Measurements from ENCODE around the gene GBX1. TPM values are rescaled to one million over a fixed set of nuclear protein-coding genes. Genes with fewer than 3 reads are reported as not detected.
A peak's percentile ranks its signal among the peaks of the same experiment; 100 is the strongest.

GBX1 gene
- not detected for total RNA-seq
- polyA plus RNA-seq, result not detected

DNA sequence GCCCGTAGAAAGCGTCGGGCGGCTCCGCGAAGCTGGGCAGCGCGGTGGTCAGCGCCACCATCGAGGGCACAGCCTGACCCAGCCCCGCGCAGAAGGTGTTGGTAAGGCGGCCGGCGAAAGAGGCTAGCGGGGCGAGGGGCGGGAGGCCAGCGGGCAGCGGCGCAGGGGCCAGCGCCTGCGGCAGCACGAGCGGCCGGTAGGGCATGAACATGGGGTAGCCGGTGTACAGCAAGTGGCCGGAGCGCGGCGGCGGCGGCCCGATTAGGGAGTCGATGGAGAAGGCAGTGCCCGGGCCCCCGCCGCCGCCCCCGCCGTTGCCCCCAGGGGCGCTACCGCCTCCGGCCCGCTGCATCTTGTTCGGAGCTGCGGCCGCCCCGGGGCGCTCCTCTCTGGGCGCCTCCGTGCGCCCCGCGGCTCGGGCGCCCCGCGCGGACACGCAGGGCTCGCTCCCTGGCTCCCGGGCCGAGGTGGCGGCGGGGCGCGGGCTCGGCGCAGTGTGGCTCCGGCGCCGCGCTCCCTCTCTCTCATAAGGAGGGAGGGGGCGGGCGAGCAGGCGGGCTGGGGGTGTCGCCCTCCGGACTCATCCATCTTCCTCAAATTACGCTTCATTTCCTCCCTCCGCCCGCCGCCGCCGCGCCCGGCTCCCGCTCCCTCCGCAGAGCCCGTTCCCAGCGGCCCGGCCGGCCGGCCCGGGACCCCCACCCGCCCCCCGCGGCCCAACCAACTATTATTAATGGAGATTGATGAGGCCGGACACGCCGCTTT is at the start of gene GBX1:
TSS of gene GBX1 (minus strand) at position 498 of the 765 bp plus-strand sequence. CDS start at position 352, 146 bp downstream.
- Mint-ChIP-seq H3K36me3 (no peaks in the 10 kb centered on the region), H3K9me3 (no peaks in the 10 kb centered on the region), H3K4me1 (peaks cover 9 to 11% (median 9%) of the 10 kb centered on the region in 3 donors), H3K27ac (peak within 1 kb of the TSS in 2 of 8 donors; percentile 5 to 24), H3K4me3 (peak within 1 kb of the TSS; percentile 73 to 91 (median 79)), H3K27me3 (peaks cover 28 to 32% of the 10 kb centered on the region in 2 donors)
- H3K4me1 ChIP-seq (ENCODE audit: insufficient read depth, low read length), result peaks cover 5% of the 10 kb centered on the region
- DNase-seq, result no peak
- H3K27me3 ChIP-seq (ENCODE audit: insufficient read depth, low read length, poor library complexity, severe bottlenecking), result peaks cover 34% of the 10 kb centered on the region
- no peaks in the 10 kb centered on the region for H3K36me3 ChIP-seq (ENCODE audit: insufficient read depth, low read length)
- no peaks in the 10 kb centered on the region for H3K9me3 ChIP-seq (ENCODE audit: low read length)
- CTCF ChIA-PET, result interaction anchor here (0.9 to 3.3 kb wide), 10 partner anchors 8 to 269 kb away, joined by 3 to 12 read pairs (median 4); partner anchors contain the start of gene CHPF2
- H3K4me3 ChIP-seq (ENCODE audit: low read length), result no peak within 1 kb of the TSS
- no peak within 1 kb of the TSS for H3K27ac ChIP-seq (ENCODE audit: low read depth, low read length)
- POLR2A ChIA-PET, result no interaction called here

GRCh38 chr7:151215396-151215795 is 47.9 kb upstream of the GBX1 start:
- Mint-ChIP-seq H3K27ac (peak overlapping the region in 4 of 8 donors; percentile 16 to 91 (median 62)), H3K36me3 (peaks cover 25 to 86% (median 29%) of the 10 kb centered on the region in 3 donors), H3K4me3 (no peak overlapping the region), H3K4me1 (peaks cover 0 to under 1% (median 0%) of the 10 kb centered on the region in 3 donors), H3K27me3 (peaks cover 0 to 2% of the 10 kb centered on the region in 2 donors), H3K9me3 (no peaks in the 10 kb centered on the region)
- DNase-seq, result no peak
- CTCF ChIA-PET, result no interaction called here
- H3K27me3 ChIP-seq (ENCODE audit: insufficient read depth, low read length, poor library complexity, severe bottlenecking), result no peaks in the 10 kb centered on the region
- H3K9me3 ChIP-seq (ENCODE audit: low read length), result no peaks in the 10 kb centered on the region
- peaks cover 54% of the 10 kb centered on the region for H3K36me3 ChIP-seq (ENCODE audit: insufficient read depth, low read length)
- H3K4me1 ChIP-seq (ENCODE audit: insufficient read depth, low read length), result no peaks in the 10 kb centered on the region
- H3K4me3 ChIP-seq (ENCODE audit: low read length), result no peak overlapping the region
- POLR2A ChIA-PET, result no interaction called here
- no peak overlapping the region for H3K27ac ChIP-seq (ENCODE audit: low read depth, low read length)

DNA sequence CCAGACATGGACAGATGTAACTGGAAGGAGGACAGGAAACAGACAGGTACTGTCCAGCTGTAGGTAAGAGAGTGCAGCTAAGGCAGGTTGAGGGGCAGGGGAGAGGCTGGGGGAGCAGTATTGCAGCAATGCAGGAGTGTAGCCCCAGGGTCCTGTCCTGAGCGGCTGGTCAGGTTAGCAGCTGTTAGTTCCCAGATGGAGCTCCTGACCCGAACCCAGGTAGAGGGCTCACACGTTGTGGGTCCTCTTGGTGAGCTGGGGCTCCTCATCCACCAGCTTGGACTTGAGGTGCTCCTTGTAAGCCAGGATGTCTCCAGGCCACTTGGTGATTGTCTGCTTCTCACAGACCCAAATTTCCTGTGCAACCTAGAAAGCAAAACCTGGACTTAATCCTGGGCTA is 46.3 kb upstream of the GBX1 start:
- Histone ChIP-seq H3K4me1 (ENCODE audit: insufficient read depth, low read length) (no peaks in the 10 kb centered on the region), H3K27ac (ENCODE audit: low read depth, low read length) (no peak overlapping the region), H3K36me3 (ENCODE audit: insufficient read depth, low read length) (peaks cover 44% of the 10 kb centered on the region), H3K9me3 (ENCODE audit: low read length) (no peaks in the 10 kb centered on the region), H3K4me3 (ENCODE audit: low read length) (no peak overlapping the region), H3K27me3 (ENCODE audit: insufficient read depth, low read length, poor library complexity, severe bottlenecking) (no peaks in the 10 kb centered on the region)
- ChIA-PET CTCF (no interaction called here), POLR2A (interaction anchor here (0.6 kb wide), 1 partner anchor 49 kb away, joined by 6 read pairs; no protein-coding TSS in a partner anchor)
- H3K36me3 Mint-ChIP-seq, result peaks cover 21 to 75% (median 26%) of the 10 kb centered on the region in 3 donors
- H3K4me3 Mint-ChIP-seq, result no peak overlapping the region
- peak overlapping the region in 1 of 8 donors; percentile 86 for H3K27ac Mint-ChIP-seq
- no peaks in the 10 kb centered on the region for H3K9me3 Mint-ChIP-seq
- H3K4me1 Mint-ChIP-seq, result peaks cover 3 to 6% (median 3%) of the 10 kb centered on the region in 3 donors
- peak in 1 of 5 donors; percentile 13 for DNase-seq
- peaks cover 0 to 2% of the 10 kb centered on the region in 2 donors for H3K27me3 Mint-ChIP-seq

DNA sequence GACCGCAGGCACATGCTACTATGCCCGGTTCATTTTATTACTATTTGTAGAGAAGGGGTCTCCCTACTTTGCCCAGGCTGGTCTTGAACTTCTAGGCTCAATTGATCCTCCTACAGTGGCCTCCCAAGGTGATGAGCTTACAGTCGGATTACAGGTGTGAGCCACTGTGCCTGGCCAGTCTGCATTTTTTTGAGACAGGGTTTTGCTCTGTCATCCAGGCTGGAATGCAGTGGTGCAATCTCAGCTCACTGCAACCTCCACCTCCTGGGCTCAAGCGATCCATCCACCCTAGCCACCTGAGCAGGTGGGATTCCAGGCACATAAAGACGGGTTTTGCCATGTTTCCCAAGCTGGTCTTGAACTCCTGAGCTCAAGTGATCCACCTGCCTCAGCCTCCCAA is 45.1 kb upstream of the GBX1 start:
- DNase-seq, result no peak
- Mint-ChIP-seq H3K27me3 (peaks cover 0 to 2% of the 10 kb centered on the region in 2 donors), H3K36me3 (peaks cover 12 to 63% (median 14%) of the 10 kb centered on the region in 3 donors), H3K4me3 (no peak overlapping the region), H3K27ac (peak overlapping the region in 1 of 8 donors; percentile 58), H3K9me3 (no peaks in the 10 kb centered on the region), H3K4me1 (peaks cover 13 to 18% (median 15%) of the 10 kb centered on the region in 3 donors)
- Histone ChIP-seq H3K4me1 (ENCODE audit: insufficient read depth, low read length) (peaks cover 7% of the 10 kb centered on the region), H3K27me3 (ENCODE audit: insufficient read depth, low read length, poor library complexity, severe bottlenecking) (no peaks in the 10 kb centered on the region), H3K27ac (ENCODE audit: low read depth, low read length) (no peak overlapping the region), H3K4me3 (ENCODE audit: low read length) (no peak overlapping the region), H3K36me3 (ENCODE audit: insufficient read depth, low read length) (peaks cover 36% of the 10 kb centered on the region), H3K9me3 (ENCODE audit: low read length) (no peaks in the 10 kb centered on the region)
- ChIA-PET CTCF (interaction anchor here (0.9 kb wide), 1 partner anchor 34 kb away, joined by 3 read pairs; no protein-coding TSS in a partner anchor), POLR2A (no interaction called here)

DNA sequence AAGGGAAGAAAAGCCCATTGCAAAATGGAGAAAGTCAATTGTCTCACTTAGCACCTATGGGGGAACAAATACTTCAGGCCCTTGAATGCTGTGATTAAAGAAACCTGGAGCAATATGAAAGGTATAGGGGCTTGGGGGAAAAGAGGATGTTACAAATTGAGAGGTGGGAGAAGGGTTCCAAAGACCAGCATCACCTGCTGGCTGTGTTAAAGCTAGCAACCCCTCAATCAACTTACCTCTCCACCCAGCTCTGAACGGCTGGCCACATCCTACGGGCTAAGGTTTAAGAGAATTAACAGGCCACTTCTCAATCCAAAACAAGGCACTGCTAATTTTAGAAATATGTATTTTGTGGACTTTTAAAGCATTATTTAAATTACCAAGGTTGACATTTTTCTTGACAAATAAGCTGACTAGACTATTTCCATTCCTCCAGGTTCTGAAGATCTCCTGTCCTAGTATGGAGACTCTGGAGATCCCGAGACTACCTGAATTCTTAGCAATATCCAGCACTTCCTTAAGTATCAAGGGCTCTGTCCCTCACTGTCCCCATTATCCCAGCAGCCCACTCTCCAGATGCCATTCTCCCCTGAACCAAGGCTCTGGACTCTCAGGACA is 43.8 kb upstream of the GBX1 start:
- Histone ChIP-seq H3K9me3 (ENCODE audit: low read length) (no peaks in the 10 kb centered on the region), H3K27me3 (ENCODE audit: insufficient read depth, low read length, poor library complexity, severe bottlenecking) (no peaks in the 10 kb centered on the region), H3K4me3 (ENCODE audit: low read length) (no peak overlapping the region), H3K4me1 (ENCODE audit: insufficient read depth, low read length) (peaks cover 20% of the 10 kb centered on the region), H3K27ac (ENCODE audit: low read depth, low read length) (no peak overlapping the region), H3K36me3 (ENCODE audit: insufficient read depth, low read length) (peaks cover 22% of the 10 kb centered on the region)
- peaks cover 0 to 2% of the 10 kb centered on the region in 2 donors for H3K27me3 Mint-ChIP-seq
- H3K36me3 Mint-ChIP-seq, result peaks cover 12 to 51% (median 14%) of the 10 kb centered on the region in 3 donors
- peaks cover 25 to 32% (median 28%) of the 10 kb centered on the region in 3 donors for H3K4me1 Mint-ChIP-seq
- no peak for DNase-seq
- ChIA-PET CTCF (interaction anchor here (1.4 kb wide), 1 partner anchor 33 kb away, joined by 5 read pairs; no protein-coding TSS in a partner anchor), POLR2A (no interaction called here)
- H3K9me3 Mint-ChIP-seq, result no peaks in the 10 kb centered on the region
- H3K4me3 Mint-ChIP-seq, result no peak overlapping the region
- peak overlapping the region in 4 of 8 donors; percentile 21 to 78 (median 60) for H3K27ac Mint-ChIP-seq

- H3K9me3 ChIP-seq (ENCODE audit: low read length), result no peaks in the 10 kb centered on the region
- CTCF ChIA-PET, result interaction anchor here (1.4 kb wide), 1 partner anchor 34 kb away, joined by 5 read pairs; no protein-coding TSS in a partner anchor
- H3K27me3 ChIP-seq (ENCODE audit: insufficient read depth, low read length, poor library complexity, severe bottlenecking), result no peaks in the 10 kb centered on the region
- Mint-ChIP-seq H3K27ac (peak within 1 kb of the TSS in 6 of 8 donors; percentile 22 to 86 (median 66)), H3K4me3 (peak within 1 kb of the TSS in 1 of 7 donors; percentile 44), H3K27me3 (peaks cover 0 to 2% of the 10 kb centered on the region in 2 donors), H3K4me1 (peaks cover 28 to 40% (median 38%) of the 10 kb centered on the region in 3 donors), H3K36me3 (peaks cover 9 to 41% (median 10%) of the 10 kb centered on the region in 3 donors), H3K9me3 (no peaks in the 10 kb centered on the region)
- H3K36me3 ChIP-seq (ENCODE audit: insufficient read depth, low read length), result peaks cover 13% of the 10 kb centered on the region
- H3K4me3 ChIP-seq (ENCODE audit: low read length), result no peak within 1 kb of the TSS
- POLR2A ChIA-PET, result no interaction called here
- no peak within 1 kb of the TSS for H3K27ac ChIP-seq (ENCODE audit: low read depth, low read length)
- H3K4me1 ChIP-seq (ENCODE audit: insufficient read depth, low read length), result peaks cover 29% of the 10 kb centered on the region
- no peak for DNase-seq
These were observed 42.8 kb upstream of the GBX1 start, which contains the start of gene H2BK1 for GRCh38 chr7:151210087-151210854. H2BK1 (minus strand) TSS chr7:151210488; CDS start chr7:151210318, 170 bp downstream.

GRCh38 chr7:151209588-151209987 is 42.1 kb upstream of the GBX1 start:
- CTCF ChIA-PET, result no interaction called here
- H3K4me3 ChIP-seq (ENCODE audit: low read length), result no peak overlapping the region
- Mint-ChIP-seq H3K36me3 (peaks cover 3 to 34% (median 6%) of the 10 kb centered on the region in 3 donors), H3K27ac (peak overlapping the region in 6 of 8 donors; percentile 22 to 86 (median 66)), H3K4me3 (peak overlapping the region in 1 of 7 donors; percentile 44), H3K4me1 (peaks cover 28 to 40% (median 39%) of the 10 kb centered on the region in 3 donors), H3K9me3 (no peaks in the 10 kb centered on the region), H3K27me3 (peaks cover 0 to 5% of the 10 kb centered on the region in 2 donors)
- no peak for DNase-seq
- POLR2A ChIA-PET, result interaction anchor here (0.8 kb wide), 1 partner anchor 15 kb away, joined by 3 read pairs; no protein-coding TSS in a partner anchor
- H3K4me1 ChIP-seq (ENCODE audit: insufficient read depth, low read length), result peaks cover 29% of the 10 kb centered on the region
- H3K9me3 ChIP-seq (ENCODE audit: low read length), result no peaks in the 10 kb centered on the region
- H3K27me3 ChIP-seq (ENCODE audit: insufficient read depth, low read length, poor library complexity, severe bottlenecking), result no peaks in the 10 kb centered on the region
- H3K27ac ChIP-seq (ENCODE audit: low read depth, low read length), result no peak overlapping the region
- H3K36me3 ChIP-seq (ENCODE audit: insufficient read depth, low read length), result peaks cover 6% of the 10 kb centered on the region
